Activated CD8-positive, alpha-beta memory T cell treated with anti-CD3 and anti-CD28 coated beads, Interleukin-2, amount 10 ng/mL, durations not matched to agents 7 days and 5 days (primary cell): ENCODE measurements around the gene OR8B8. TPM values are rescaled to one million over a fixed set of nuclear protein-coding genes. Genes with fewer than 3 reads are reported as not detected.
A peak's percentile ranks its signal among the peaks of the same experiment; 100 is the strongest.
"Not testable (repeated sequence)": the region's sequence is repeated elsewhere in the genome, so short reads cannot be mapped to it uniquely, and the experiment has no call there.

Source experiments
- ATAC-seq: fragments of 150-1000 bp; cut with Tn5 transposase; one replicate; pipeline ENCODE4 v1.10.0; 2021; ENCODE audit warnings: moderate library complexity
- CTCF ChIA-PET: fragments of 350-600 bp; sonication (Branson Sonifier 250); formaldehyde crosslinking; loops from one replicate; lab custom pipeline; 2021; ENCODE audit warnings: antibody characterized with exemption; lab: Charles Lee
- DNase-seq: peaks from one replicate; pipeline ENCODE4 v3.0.0-alpha.2; 2020
- H3K27ac Mint-ChIP-seq: one replicate; pipeline ENCODE4 v1.8.0; 2021; ENCODE audit warnings: mild to moderate bottlenecking, mixed read lengths
- H3K27me3 Mint-ChIP-seq: one replicate; pipeline ENCODE4 v1.8.0; 2021; ENCODE audit warnings: mixed read lengths
- H3K36me3 Mint-ChIP-seq: one replicate; pipeline ENCODE4 v1.8.0; 2021; ENCODE audit warnings: mild to moderate bottlenecking, mixed read lengths
- H3K4me1 Mint-ChIP-seq: one replicate; pipeline ENCODE4 v1.8.0; 2021; ENCODE audit warnings: mixed read lengths
- H3K4me3 Mint-ChIP-seq: one replicate; pipeline ENCODE4 v1.8.0; 2021; ENCODE audit warnings: mild to moderate bottlenecking, moderate library complexity, mixed read lengths
- H3K9me3 Mint-ChIP-seq: one replicate; pipeline ENCODE4 v1.8.0; 2022; ENCODE audit warnings: low read depth, mixed read lengths
- total RNA-seq, 2 experiments: library from RNA; stranded (reverse); gene quantifications; one replicate each; pipeline ENCODE4 v1.2.3, GENCODE V29; 2021

OR8B8 gene
- total RNA-seq, 2 experiments from 2014 or later = not detected

DNA sequence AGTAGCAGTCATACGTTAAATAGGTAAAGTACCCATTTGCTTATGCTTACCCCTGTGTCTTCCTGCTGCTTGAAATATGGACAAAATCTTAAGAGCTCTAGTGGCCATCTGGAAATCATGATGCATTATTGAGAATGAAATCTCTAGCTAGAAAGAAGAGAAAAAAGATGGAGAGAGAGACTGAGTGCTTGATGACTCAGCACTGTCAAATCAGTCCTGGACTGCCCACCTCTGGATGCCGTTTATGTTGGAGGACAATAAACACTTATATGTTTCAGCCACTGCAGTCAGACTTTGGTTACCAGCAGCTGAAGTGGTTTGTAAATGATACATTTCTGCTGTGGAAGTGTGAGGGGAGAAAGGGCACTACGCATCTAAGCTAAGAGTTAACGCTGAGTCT lies 24.5 kb downstream of the OR8B8 start:
- CTCF ChIA-PET = no interaction called here
- Mint-ChIP-seq H3K27me3 (peaks cover 13% of the 10 kb centered on the region), H3K4me3 (no peak overlapping the region), H3K36me3 (no peaks in the 10 kb centered on the region), H3K9me3 (no peaks in the 10 kb centered on the region), H3K4me1 (no peaks in the 10 kb centered on the region), H3K27ac (no peak overlapping the region)
- DNase-seq (no peak), ATAC-seq (no peak)

DNA sequence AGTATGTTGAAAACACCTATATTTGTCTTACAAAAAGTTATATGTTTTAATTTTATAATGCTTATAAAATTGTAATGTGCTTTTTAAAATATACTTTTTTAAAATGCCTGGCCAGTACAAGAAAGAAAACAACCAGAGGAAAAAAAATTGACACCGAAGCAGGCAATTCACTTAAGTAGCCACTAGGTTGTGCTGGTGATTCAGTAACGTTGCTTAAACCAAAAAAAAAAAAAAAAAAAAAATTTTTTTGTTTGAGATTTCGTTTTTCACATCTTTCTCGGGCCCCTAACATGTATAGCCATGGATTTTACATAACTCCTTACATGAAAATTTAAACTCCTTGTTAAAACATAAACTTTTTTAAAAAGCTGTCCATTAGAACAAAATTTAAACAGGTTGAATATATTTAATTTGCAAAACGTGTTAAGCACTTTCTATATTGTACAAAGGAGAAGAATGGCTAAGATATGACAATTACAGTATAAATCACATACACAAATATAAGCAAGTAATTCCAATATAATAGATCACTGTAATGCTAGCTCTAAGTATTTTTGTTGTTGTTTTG lies 30.1 kb downstream of the OR8B8 start:
- Mint-ChIP-seq H3K27ac (no peak overlapping the region), H3K4me3 (no peak overlapping the region), H3K36me3 (no peaks in the 10 kb centered on the region), H3K9me3 (no peaks in the 10 kb centered on the region), H3K27me3 (peaks cover 12% of the 10 kb centered on the region), H3K4me1 (no peaks in the 10 kb centered on the region)
- DNase-seq (no peak), ATAC-seq (no peak)
- CTCF ChIA-PET = interaction anchor here (0.7 to 2.1 kb wide), 7 partner anchors 13 to 423 kb away, joined by 3 to 10 read pairs (median 4); partner anchors contain the start of gene SPA17

DNA sequence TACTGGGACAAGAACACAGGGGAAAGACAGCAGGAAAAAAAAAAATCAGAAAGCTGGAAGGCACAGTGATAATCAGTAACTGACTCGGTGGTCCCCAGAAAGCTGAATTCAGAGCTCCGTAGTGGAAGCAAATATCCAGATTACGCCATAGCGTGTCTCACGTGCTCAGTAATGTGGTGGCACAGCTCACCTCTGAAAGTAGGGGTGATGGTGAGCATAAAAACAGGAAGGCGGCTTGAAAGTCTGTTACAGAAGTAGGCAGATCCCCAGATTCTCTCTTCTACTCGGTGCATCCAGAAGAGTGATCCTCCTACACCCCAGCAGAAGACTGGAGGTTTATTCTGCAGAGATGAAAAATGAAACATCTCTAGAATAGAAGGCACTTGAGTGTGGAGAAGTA lies 35.6 kb downstream of the OR8B8 start:
- H3K36me3 Mint-ChIP-seq = no peaks in the 10 kb centered on the region
- CTCF ChIA-PET = interaction anchor here (1.5 to 1.9 kb wide), 2 partner anchors 8 to 99 kb away, joined by 3 to 6 read pairs; no protein-coding TSS in a partner anchor
- DNase-seq = no peak

DNA sequence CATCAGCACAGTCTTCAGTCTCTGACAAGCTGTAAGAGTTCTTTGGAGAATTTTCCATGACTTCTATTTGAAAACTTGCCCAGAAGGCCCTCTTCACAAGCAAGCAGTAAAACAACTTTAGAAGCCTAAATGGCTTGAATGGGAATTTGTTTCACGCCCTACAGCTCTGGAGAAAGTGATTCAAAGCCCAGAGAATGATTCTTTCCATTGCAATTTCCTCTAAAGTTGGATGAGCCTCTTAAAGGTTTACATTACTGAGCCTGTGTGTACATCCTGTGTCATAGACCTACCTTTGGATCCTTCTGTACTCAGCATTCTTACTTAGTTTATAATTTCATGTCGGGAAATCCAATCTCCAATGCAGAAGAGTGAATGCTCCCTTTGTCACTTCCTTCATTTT lies 39.9 kb downstream of the OR8B8 start:
- Mint-ChIP-seq H3K27me3 (peaks cover 21% of the 10 kb centered on the region), H3K9me3 (no peaks in the 10 kb centered on the region)
- CTCF ChIA-PET = no interaction called here

More for the DNA sequence above, 35.6 kb downstream of the OR8B8 start:
- no peak overlapping the region for H3K4me3 Mint-ChIP-seq
- ATAC-seq = no peak
- H3K27ac Mint-ChIP-seq = no peak overlapping the region
- H3K27me3 Mint-ChIP-seq = peaks cover 21% of the 10 kb centered on the region
- H3K4me1 Mint-ChIP-seq = no peaks in the 10 kb centered on the region
- H3K9me3 Mint-ChIP-seq = no peaks in the 10 kb centered on the region

DNA sequence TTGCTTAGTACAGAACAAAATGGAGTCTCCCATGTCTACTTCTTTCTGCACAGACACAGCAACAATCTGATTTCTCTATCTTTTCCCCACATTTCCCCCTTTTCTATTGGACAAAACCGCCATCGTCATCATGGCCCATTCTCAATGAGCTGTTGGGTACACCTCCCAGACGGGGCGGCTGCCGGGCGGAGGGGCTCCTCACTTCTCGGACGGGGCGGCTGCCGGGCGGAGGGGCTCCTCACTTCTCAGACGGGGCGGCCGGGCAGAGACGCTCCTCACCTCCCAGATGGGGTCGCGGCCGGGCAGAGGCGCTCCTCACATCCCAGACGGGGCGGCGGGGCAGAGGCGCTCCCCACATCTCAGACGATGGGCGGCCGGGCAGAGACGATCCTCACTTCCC lies 42.3 kb downstream of the OR8B8 start:
- CTCF ChIA-PET = interaction anchor here (1.0 to 2.7 kb wide), 3 partner anchors 13 to 136 kb away, joined by 3 to 10 read pairs (median 5); no protein-coding TSS in a partner anchor
- not testable (repeated sequence) for H3K4me1 Mint-ChIP-seq, H3K36me3 Mint-ChIP-seq, H3K4me3 Mint-ChIP-seq, H3K9me3 Mint-ChIP-seq, H3K27me3 Mint-ChIP-seq, ATAC-seq, H3K27ac Mint-ChIP-seq, DNase-seq

More for the DNA sequence above, 39.9 kb downstream of the OR8B8 start:
- ATAC-seq (no peak), DNase-seq (no peak)
- Mint-ChIP-seq H3K4me1 (peaks cover 2% of the 10 kb centered on the region), H3K36me3 (no peaks in the 10 kb centered on the region), H3K27ac (no peak overlapping the region), H3K4me3 (no peak overlapping the region)

DNA sequence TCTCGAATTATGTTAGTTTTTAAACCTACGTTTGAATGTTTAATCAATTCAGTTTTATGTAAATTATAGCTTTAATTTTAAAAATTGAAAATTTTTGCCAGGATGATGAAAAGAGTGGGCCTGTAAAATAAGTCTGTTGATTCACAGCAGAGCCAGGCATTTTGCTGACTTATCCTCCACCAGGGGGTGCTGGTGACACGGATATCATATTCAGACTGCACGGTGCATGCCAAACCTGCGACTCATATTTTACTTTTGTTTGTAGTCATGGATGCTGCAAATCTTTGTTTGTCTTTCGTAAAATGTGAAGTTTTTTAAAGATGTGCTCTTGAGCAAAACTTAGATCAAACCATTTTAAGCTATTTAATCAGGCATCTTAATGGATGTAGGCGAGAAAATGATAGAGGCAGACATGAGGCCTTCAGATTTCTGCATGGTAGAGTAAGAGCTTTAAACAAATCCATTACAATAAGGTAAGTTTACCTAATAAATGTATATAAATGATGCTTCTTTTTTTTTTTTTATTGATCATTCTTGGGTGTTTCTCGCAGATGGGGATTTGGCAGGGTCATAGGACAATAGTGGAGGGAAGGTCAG lies 43.1 kb downstream of the OR8B8 start:
- Mint-ChIP-seq H3K4me1 (peaks cover 2% of the 10 kb centered on the region), H3K4me3 (no peak overlapping the region), H3K27me3 (peaks cover 5% of the 10 kb centered on the region), H3K27ac (no peak overlapping the region), H3K9me3 (no peaks in the 10 kb centered on the region), H3K36me3 (no peaks in the 10 kb centered on the region)
- ATAC-seq (peak; percentile 74), DNase-seq (peak; percentile 66)
- CTCF ChIA-PET = interaction anchor here (0.7 to 2.7 kb wide), 12 partner anchors 9 to 473 kb away, joined by 3 to 13 read pairs (median 3); no protein-coding TSS in a partner anchor

DNA sequence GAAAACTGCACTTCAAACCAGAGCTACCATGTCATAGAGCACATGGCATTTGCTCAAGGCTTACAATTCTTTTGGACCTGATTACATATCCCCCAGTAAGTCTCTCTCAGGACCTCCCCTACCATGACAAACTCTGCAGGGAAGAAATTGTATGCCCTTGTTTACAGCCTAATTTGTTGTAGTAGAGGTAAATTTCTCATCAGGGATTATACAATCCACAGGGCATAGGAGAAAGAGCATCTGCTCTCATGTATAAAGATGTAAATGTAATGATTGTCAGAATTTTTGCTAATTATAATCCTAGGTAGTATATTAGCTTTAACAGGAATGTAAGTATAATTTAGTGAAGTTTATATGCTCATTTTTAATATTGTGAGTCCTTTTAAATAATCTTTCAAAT lies 46.6 kb downstream of the OR8B8 start, which contains the start of gene OR8B3:
Gene OR8B3 (minus strand): TSS at position 101 of the 400 bp plus-strand sequence. CDS start 1,673 bp downstream, outside the sequence.
- CTCF ChIA-PET = no interaction called here
- H3K27me3 Mint-ChIP-seq = no peaks in the 10 kb centered on the region

DNA sequence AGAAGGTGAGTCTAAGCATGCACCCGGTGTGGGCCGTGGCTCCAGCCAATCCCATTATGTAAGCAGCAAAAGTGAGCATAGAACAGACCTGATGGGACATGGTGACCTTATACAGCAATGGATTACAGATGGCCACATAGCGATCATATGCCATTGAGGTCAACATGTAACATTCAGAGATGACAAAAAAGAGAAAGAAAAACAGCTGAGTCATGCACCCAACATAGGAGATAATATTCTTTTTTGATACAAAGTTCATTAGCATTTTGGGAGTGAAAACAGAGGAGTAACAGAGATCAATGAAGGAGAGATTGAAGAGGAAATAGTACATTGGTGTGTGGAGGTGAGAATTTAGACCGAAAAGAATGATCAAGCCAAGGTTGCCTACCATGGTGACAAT lies 48.6 kb downstream of the OR8B8 start:
- not testable (repeated sequence) for H3K4me1 Mint-ChIP-seq, H3K36me3 Mint-ChIP-seq, H3K27ac Mint-ChIP-seq, DNase-seq, H3K27me3 Mint-ChIP-seq, H3K9me3 Mint-ChIP-seq, H3K4me3 Mint-ChIP-seq, ATAC-seq
- CTCF ChIA-PET = interaction anchor here (0.5 kb wide), 1 partner anchor 8 kb away, joined by 3 read pairs; no protein-coding TSS in a partner anchor

More for the DNA sequence above, 46.6 kb downstream of the OR8B8 start, which contains the start of gene OR8B3:
- Mint-ChIP-seq H3K4me3 (no peak within 1 kb of the TSS), H3K36me3 (no peaks in the 10 kb centered on the region), H3K27ac (no peak within 1 kb of the TSS), H3K9me3 (no peaks in the 10 kb centered on the region), H3K4me1 (peaks cover 2% of the 10 kb centered on the region)
- ATAC-seq (no peak), DNase-seq (no peak)

DNA sequence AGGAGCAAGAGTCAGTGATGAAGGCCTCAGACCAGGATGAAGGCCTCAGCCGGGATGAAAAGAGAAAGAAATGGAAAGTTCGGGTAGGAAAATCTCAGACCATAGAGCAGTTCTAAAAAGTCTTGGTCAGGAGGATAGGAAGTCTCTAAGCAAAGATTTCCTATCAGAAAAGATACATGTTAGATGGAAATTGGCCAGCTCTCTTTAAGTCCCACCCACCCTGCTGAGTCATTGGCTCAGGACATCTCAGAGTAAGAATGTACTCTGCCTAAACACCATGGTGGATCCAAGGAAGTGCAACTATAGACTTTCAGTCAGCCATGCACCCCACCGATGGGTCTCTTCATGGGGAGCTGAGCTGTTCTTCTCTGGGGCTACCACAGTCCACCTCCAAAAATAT lies 51.1 kb downstream of the OR8B8 start:
- CTCF ChIA-PET = no interaction called here
- ATAC-seq (no peak), DNase-seq (no peak)
- Mint-ChIP-seq H3K9me3 (peaks cover 3% of the 10 kb centered on the region), H3K4me1 (no peaks in the 10 kb centered on the region), H3K36me3 (no peaks in the 10 kb centered on the region), H3K4me3 (no peak overlapping the region), H3K27me3 (no peaks in the 10 kb centered on the region), H3K27ac (no peak overlapping the region)

Other genes with a start within 250 kb of the OR8B8 start
- gene OR8G1, start 204.6 kb downstream of the OR8B8 start, total RNA-seq = not detected
- gene OR8G5, start 189.3 kb downstream of the OR8B8 start, total RNA-seq = not detected
- not detected for gene OR8D1, start 131.7 kb downstream of the OR8B8 start, total RNA-seq
- not detected for gene OR8D2, start 125.5 kb downstream of the OR8B8 start, total RNA-seq
- not detected for gene OR8B2, start 61.2 kb downstream of the OR8B8 start, total RNA-seq
- not detected for gene OR8B3, start 46.7 kb downstream of the OR8B8 start, total RNA-seq
- gene OR8B4, start 20.8 kb downstream of the OR8B8 start, total RNA-seq = not detected
- not detected for gene OR8B12, start 98.0 kb upstream of the OR8B8 start, total RNA-seq
- gene OR8A1, start 124.3 kb upstream of the OR8B8 start, total RNA-seq = not detected
- gene PANX3, start 165.7 kb upstream of the OR8B8 start, total RNA-seq = not detected
- 10 to 100 TPM; 44.5 to 48.5 TPM for gene TBRG1, start 177.2 kb upstream of the OR8B8 start, total RNA-seq
- 1 to 10 TPM; 3.8 to 4.1 TPM for gene SIAE, start 228.0 kb upstream of the OR8B8 start, total RNA-seq
- gene SPA17, start 228.2 kb upstream of the OR8B8 start, total RNA-seq = 1 to 10 TPM; 2.4 to 2.9 TPM